ENCODE results near the gene PSMD9.

GRCh38 chr12:121932914-121933521 is 44.4 kb downstream of the PSMD9 start:
- TF ChIP-seq, protein P1, sequence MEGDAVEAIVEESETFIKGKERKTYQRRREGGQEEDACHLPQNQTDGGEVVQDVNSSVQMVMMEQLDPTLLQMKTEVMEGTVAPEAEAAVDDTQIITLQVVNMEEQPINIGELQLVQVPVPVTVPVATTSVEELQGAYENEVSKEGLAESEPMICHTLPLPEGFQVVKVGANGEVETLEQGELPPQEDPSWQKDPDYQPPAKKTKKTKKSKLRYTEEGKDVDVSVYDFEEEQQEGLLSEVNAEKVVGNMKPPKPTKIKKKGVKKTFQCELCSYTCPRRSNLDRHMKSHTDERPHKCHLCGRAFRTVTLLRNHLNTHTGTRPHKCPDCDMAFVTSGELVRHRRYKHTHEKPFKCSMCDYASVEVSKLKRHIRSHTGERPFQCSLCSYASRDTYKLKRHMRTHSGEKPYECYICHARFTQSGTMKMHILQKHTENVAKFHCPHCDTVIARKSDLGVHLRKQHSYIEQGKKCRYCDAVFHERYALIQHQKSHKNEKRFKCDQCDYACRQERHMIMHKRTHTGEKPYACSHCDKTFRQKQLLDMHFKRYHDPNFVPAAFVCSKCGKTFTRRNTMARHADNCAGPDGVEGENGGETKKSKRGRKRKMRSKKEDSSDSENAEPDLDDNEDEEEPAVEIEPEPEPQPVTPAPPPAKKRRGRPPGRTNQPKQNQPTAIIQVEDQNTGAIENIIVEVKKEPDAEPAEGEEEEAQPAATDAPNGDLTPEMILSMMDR (conservative IDR thresholded peaks at IDR 0.05), result no peak
- no peak for TF ChIP-seq EZH2 (IDR thresholded peaks at IDR 0.05; ENCODE audit: low read depth)
